Coronary artery (tissue), 2 donors: ENCODE results near the gene SACM1L.

ENCODE experiments used
- DNase-seq: peaks from one replicate; pipeline ENCODE4 v3.0.0-alpha.2; 2017; ENCODE audit warnings: low spot score
- H3K27ac ChIP-seq, 2 donors: fragments of 200-600 bp; sonication (generic); one replicate each; pipeline ENCODE4 v1.5.1; 2016 to 2019
- H3K4me3 ChIP-seq: fragments of 200-600 bp; sonication (generic); 2 replicates; pipeline ENCODE4 v1.5.1; 2016; ENCODE audit warnings: mild to moderate bottlenecking, moderate library complexity
- TF ChIP-seq, protein P1 (sequence below): fragments of 200-600 bp; sonication (generic); IDR thresholded peaks from one replicate; pipeline ENCODE4 v1.5.1; 2019; ENCODE audit warnings: antibody characterized with exemption

SACM1L gene

GRCh38 chr3:45666757-45667431 is 22.3 kb upstream of the SACM1L start:
- Histone ChIP-seq H3K4me3 (no peak overlapping the region), H3K27ac (peak overlapping the region; percentile 56 to 75)
- TF ChIP-seq, protein P1, sequence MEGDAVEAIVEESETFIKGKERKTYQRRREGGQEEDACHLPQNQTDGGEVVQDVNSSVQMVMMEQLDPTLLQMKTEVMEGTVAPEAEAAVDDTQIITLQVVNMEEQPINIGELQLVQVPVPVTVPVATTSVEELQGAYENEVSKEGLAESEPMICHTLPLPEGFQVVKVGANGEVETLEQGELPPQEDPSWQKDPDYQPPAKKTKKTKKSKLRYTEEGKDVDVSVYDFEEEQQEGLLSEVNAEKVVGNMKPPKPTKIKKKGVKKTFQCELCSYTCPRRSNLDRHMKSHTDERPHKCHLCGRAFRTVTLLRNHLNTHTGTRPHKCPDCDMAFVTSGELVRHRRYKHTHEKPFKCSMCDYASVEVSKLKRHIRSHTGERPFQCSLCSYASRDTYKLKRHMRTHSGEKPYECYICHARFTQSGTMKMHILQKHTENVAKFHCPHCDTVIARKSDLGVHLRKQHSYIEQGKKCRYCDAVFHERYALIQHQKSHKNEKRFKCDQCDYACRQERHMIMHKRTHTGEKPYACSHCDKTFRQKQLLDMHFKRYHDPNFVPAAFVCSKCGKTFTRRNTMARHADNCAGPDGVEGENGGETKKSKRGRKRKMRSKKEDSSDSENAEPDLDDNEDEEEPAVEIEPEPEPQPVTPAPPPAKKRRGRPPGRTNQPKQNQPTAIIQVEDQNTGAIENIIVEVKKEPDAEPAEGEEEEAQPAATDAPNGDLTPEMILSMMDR = no peak
- no peak for DNase-seq

DNA sequence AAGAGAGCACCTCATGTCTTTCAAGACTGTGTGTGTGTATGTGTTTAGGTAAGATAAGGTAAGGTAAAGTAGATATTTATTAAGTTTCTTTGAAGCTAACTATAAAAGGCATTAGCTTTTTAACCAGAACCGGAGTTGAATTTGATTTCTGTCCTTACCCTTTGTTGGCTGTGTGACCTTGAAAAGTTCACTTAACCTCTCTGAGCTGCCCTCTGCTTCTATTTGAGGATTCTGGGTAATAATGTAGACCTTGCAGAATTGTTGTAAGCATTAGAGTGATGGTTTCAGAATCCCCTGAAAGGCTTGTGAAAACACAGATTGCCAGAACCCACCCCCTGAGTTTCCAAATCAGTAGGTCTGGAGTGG is 21.6 kb upstream of the SACM1L start:
- H3K4me3 ChIP-seq = no peak overlapping the region
- TF ChIP-seq, protein P1 = no peak
- peak overlapping the region; percentile 56 to 75 for H3K27ac ChIP-seq
- DNase-seq = no peak

DNA sequence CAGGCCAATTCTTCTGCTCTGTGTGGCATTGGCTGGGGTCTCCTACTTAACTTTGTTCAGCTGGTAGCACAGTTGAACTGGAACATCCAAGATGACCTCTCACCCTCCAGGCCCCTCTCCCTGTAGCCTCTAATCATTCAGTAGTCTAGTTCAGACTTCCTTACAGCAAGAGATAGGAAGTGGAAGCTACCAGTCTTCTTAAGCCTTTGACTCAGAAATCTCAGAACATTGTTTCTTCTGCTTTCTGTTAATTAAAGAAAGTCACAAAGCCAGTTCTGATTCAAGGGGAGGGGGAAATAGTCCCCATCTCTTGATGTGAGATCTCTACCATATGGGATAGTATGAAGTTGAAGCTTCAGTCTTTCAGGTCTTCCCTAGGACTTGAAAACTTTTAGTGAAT is 18.8 kb upstream of the SACM1L start:
- TF ChIP-seq, protein P1 = no peak
- peak overlapping the region in 1 of 2 donors; percentile 31 for H3K27ac ChIP-seq
- DNase-seq = no peak
- H3K4me3 ChIP-seq = no peak overlapping the region

- TF ChIP-seq, protein P1 = no peak
- Histone ChIP-seq H3K4me3 (no peak overlapping the region), H3K27ac (peak overlapping the region in 1 of 2 donors; percentile 31)
- no peak for DNase-seq
These were observed 18.2 kb upstream of the SACM1L start for GRCh38 chr3:45670991-45671390.

DNA sequence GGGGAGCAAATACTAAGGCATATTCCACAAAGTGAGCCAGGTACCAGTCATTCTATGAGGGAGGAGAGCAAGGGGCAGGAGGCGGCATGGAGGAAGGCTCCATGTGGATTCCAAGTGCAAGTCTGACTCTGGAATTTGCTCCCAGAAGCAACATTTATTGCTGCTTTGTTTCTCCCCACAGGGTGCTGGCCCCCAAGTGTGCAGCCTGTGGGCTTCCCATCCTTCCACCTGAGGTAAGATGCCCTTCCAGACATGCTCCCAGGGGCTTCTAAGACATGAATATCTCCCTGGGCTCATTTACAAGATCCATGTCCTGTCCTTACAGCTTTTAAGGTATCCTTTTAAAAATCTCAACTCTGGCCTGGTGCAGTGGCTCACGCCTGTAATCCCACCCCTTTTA is 15.9 kb upstream of the SACM1L start:
- TF ChIP-seq, protein P1 = no peak

DNA sequence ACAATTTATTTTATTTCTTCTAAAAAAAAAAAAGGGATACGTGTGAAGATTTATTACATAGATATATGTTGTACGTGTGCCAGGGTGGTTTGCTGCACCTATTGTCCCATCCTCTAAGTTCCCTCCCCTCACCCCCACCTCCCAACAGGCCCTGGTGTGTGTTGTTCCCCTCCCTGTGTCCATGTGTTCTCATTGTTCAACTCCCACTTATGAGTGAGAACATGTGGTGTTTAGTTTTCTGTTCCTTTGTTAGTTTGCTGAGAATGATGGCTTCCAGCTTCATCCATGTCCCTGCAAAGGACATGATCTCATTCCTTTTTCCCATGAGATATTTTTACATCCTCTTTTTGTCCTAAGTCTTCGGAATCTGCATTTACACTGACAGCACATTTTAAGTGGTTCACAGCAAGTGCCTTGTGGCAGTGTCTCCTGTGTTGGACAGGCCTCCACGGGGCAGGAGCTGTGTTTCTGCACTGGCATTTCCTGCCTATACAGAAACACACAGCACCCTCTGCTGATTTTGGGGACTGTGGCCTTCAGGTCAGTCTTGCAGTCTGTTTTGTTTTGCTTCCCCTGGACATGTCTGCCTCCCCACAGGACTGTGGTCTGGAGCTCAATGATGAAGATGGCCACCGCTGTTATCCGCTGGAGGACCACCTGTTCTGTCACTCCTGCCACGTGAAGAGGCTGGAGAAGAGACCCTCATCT is 12.7 kb upstream of the SACM1L start:
- DNase-seq = no peak
- peak overlapping the region in 1 of 2 donors; percentile 45 for H3K27ac ChIP-seq
- TF ChIP-seq, protein P1 = no peak
- H3K4me3 ChIP-seq = no peak overlapping the region

More for the DNA sequence above, 15.9 kb upstream of the SACM1L start:
- Histone ChIP-seq H3K27ac (no peak overlapping the region), H3K4me3 (no peak overlapping the region)
- DNase-seq = no peak

DNA sequence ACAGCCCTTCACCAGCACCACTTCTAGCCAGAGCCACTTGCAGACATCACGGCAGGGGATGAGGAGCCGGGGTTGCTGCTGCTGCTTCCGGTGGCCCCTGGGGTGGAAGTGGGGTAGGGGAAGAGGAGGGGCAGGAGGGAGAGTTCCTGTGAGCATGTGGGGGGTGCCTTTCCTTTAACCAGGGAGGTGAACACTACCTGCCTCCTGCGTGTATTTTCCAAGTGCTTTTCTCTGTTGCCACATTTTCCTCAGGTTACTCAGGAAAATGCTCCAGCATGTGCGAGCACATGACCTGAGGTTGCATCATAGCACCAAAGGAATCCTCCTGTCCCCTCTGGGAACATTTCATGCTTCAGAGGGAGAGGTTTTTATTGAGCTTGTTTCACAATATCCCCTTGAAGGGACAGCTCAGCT is 12.2 kb upstream of the SACM1L start:
- TF ChIP-seq, protein P1 = no peak
- Histone ChIP-seq H3K4me3 (no peak overlapping the region), H3K27ac (peak overlapping the region in 1 of 2 donors; percentile 45)
- DNase-seq = no peak
